B cell (primary cell): ENCODE data around the gene DDO. TPM values are rescaled to one million over a fixed set of nuclear protein-coding genes. Genes with fewer than 3 reads are reported as not detected.
"Not testable (repeated sequence)": the region's sequence is repeated elsewhere in the genome, so short reads cannot be mapped to it uniquely, and the experiment has no call there.

ENCODE experiments used
- ATAC-seq: fragments of 200-7000 bp; cut with Tn5 transposase; one replicate; pipeline ENCODE4 v1.10.0; 2021; ENCODE audit warnings: low read depth, mild to moderate bottlenecking, moderate number of reproducible peaks, moderate library complexity
- CTCF ChIA-PET: fragments of 350-600 bp; sonication (Branson Sonifier 250); formaldehyde crosslinking; loops from one replicate; lab custom pipeline; 2021; ENCODE audit warnings: antibody characterized with exemption, inconsistent platforms; lab: Charles Lee
- POLR2A ChIA-PET: fragments of 350-600 bp; sonication (Branson Sonifier 250); formaldehyde crosslinking; loops from one replicate; lab custom pipeline; 2021; ENCODE audit warnings: antibody characterized with exemption; lab: Charles Lee
- DNase-seq: peaks from one replicate; pipeline ENCODE4 v3.0.0; 2013
- H2AFZ ChIP-seq: 2 replicates; pipeline ENCODE4 v1.6.1; 2012; ENCODE audit warnings: mild to moderate bottlenecking, low read depth, low read length; ENCODE audit not compliant: insufficient read depth, poor library complexity, severe bottlenecking
- H3K27ac ChIP-seq, 2 donors: 1 replicate in 1 of 2; 2 replicates in 1 of 2; pipeline ENCODE4 v1.5.1; 2012 to 2013; ENCODE audit warnings: low read length in 2 of 2, mild to moderate bottlenecking in 2 of 2, moderate library complexity in 1 of 2
- H3K27me3 ChIP-seq, 4 experiments: fragments of 200-600 bp in 1 of 4; sonication (generic) in 1 of 4; replicated peaks in 1 of 4; 1 replicate in 2 of 4; 2 replicates in 2 of 4; pipeline versions ENCODE4 v1.6.1 to v1.7.0; 2013 to 2016; ENCODE audit warnings: low read length in 3 of 4, mild to moderate bottlenecking in 2 of 4, mixed read lengths in 1 of 4, moderate library complexity in 1 of 4; ENCODE audit not compliant: insufficient read depth in 4 of 4, control insufficient read depth in 3 of 4; ENCODE audit errors: control extremely low read depth in 1 of 4
- H3K36me3 ChIP-seq, 2 experiments: replicated peaks in 1 of 2; 1 replicate in 1 of 2; 2 replicates in 1 of 2; pipeline versions ENCODE4 v1.6.1 to v1.7.1; 2013; ENCODE audit warnings: low read length in 1 of 2; ENCODE audit not compliant: insufficient read depth in 2 of 2, control insufficient read depth in 1 of 2; ENCODE audit errors: control extremely low read depth in 1 of 2, extremely low read depth in 1 of 2
- H3K4me1 ChIP-seq, 2 donors: fragments of 200-600 bp in 1 of 2; sonication (generic) in 1 of 2; 1 replicate in 1 of 2; 2 replicates in 1 of 2; pipeline versions ENCODE4 v1.5.1 to v1.6.1; 2013 to 2017; ENCODE audit warnings: low read length in 2 of 2; ENCODE audit not compliant: control insufficient read depth in 2 of 2, insufficient read depth in 2 of 2
- H3K4me2 ChIP-seq: replicated peaks from 2 replicates; pipeline ENCODE3; 2012; ENCODE audit warnings: mild to moderate bottlenecking, low read depth, low read length; ENCODE audit not compliant: poor library complexity, severe bottlenecking
- H3K4me3 ChIP-seq, 5 experiments: fragments of 200-600 bp in 1 of 5; sonication (generic) in 1 of 5; 1 replicate in 3 of 5; 2 replicates in 2 of 5; pipeline versions ENCODE4 v1.5.1 to v1.7.0; 2011 to 2016; ENCODE audit warnings: low read length in 4 of 5, mild to moderate bottlenecking in 4 of 5, low read depth in 2 of 5, control low read depth in 1 of 5, moderate library complexity in 1 of 5; ENCODE audit not compliant: insufficient read depth in 1 of 5; ENCODE audit errors: control extremely low read depth in 1 of 5, extremely low read depth in 1 of 5
- H3K79me2 ChIP-seq: fragments of 200-600 bp; sonication (generic); one replicate; pipeline ENCODE4 v1.6.0; 2016; ENCODE audit warnings: low read length; ENCODE audit not compliant: control insufficient read depth, insufficient read depth
- H3K9ac ChIP-seq: fragments of 200-600 bp; sonication (generic); 2 replicates; pipeline ENCODE4 v1.6.1; 2017; ENCODE audit warnings: mild to moderate bottlenecking, low read length, moderate library complexity
- H3K9me3 ChIP-seq, 3 donors: one replicate each; pipeline versions ENCODE4 v1.6.1 to v1.7.1; 2013; ENCODE audit warnings: low read length in 2 of 3; ENCODE audit not compliant: control insufficient read depth in 2 of 3, insufficient read depth in 1 of 3; ENCODE audit errors: control extremely low read depth in 1 of 3
- H4K20me1 ChIP-seq: 2 replicates; pipeline ENCODE4 v1.6.0; 2012; ENCODE audit warnings: mild to moderate bottlenecking, low read length; ENCODE audit not compliant: insufficient read depth, control insufficient read depth, poor library complexity, severe bottlenecking
- H3K27ac Mint-ChIP-seq: one replicate; pipeline ENCODE4 v1.8.0; 2021; ENCODE audit warnings: mixed read lengths
- H3K27me3 Mint-ChIP-seq: one replicate; pipeline ENCODE4 v1.8.0; 2021; ENCODE audit warnings: mixed read lengths
- H3K4me1 Mint-ChIP-seq: one replicate; pipeline ENCODE4 v1.8.0; 2021; ENCODE audit warnings: mixed read lengths
- H3K4me3 Mint-ChIP-seq: one replicate; pipeline ENCODE4 v1.8.0; 2021; ENCODE audit warnings: mixed read lengths
- H3K9me3 Mint-ChIP-seq: one replicate; pipeline ENCODE4 v1.8.0; 2022; ENCODE audit warnings: mixed read lengths; ENCODE audit not compliant: insufficient read depth
- EZH2 ChIP-seq: IDR thresholded peaks from 2 replicates; pipeline ENCODE4 v1.6.1; 2012; ENCODE audit warnings: borderline replicate concordance, low read depth, mild to moderate bottlenecking, moderate library complexity, low read length; ENCODE audit not compliant: insufficient read depth, poor library complexity, severe bottlenecking
- WGBS: methylation state at CpG from one replicate; pipeline ENCODE4 v1.1.5; 2013; ENCODE audit warnings: missing lambda C conversion rate; ENCODE audit not compliant: insufficient coverage; 5-methylcytosine and 5-hydroxymethylcytosine counted together
- intact Hi-C: fragments of 100-400 bp; cut with micrococcal nuclease; formaldehyde crosslinking; loops from one replicate; pipeline ENCODE4 v1.10.0; 2022
- polyA plus RNA-seq: library from polyadenylated mRNA; depleted of rRNA; stranded (reverse); fragments of >200 nt; gene quantifications from 2 replicates; pipeline ENCODE4 v1.2.3, GENCODE V29; 2012
- total RNA-seq, 2 donors: library from RNA; stranded (reverse); fragments of 120-200 nt in 1 of 2; gene quantifications; 1 replicate in 1 of 2; 2 replicates in 1 of 2; pipeline versions ENCODE4 v1.2.3 to v1.2.4, GENCODE V29; 2013 to 2022
- TF ChIP-seq, protein P1 (sequence below): fragments of 200-600 bp; IDR thresholded peaks from one replicate; pipeline ENCODE4 v1.8.0; 2022; ENCODE audit warnings: antibody characterized with exemption, mild to moderate bottlenecking

Gene DDO
- total and polyA plus RNA-seq, 2 donors (not counting 1 experiment from before 2014, with no cell fraction given) = not detected

DNA sequence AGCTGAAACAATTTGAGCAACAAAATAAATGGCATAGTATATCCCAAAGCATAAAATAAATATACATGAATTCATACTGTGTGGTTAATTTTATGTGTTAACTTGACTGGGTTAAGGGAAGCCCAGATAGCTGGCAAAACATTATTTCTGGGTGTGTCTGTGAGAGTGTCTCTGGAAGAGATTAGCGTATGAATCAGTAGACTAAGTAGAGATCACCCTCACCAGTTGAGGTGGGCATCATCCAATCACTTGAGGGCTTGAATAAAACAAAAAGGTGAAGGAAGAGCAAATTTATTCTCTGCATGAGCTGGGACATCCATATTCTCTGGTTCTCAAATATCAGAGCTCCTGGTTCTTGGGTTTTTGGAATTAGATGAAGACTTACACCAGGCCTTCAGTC, 43.1 kb upstream of the DDO start:
- Histone ChIP-seq H3K9me3 (peaks cover 7 to 25% (median 12%) of the 10 kb centered on the region in 3 donors), H3K36me3 (no peaks in the 10 kb centered on the region), H2AFZ (no peak overlapping the region), H3K4me3 (no peak overlapping the region), H3K27ac (no peak overlapping the region), H3K27me3 (no peaks in the 10 kb centered on the region), H3K4me2 (no peak overlapping the region), H4K20me1 (no peaks in the 10 kb centered on the region), H3K79me2 (no peaks in the 10 kb centered on the region), H3K4me1 (no peaks in the 10 kb centered on the region), H3K9ac (no peak overlapping the region)
- CTCF ChIA-PET = no interaction called here
- no peak for DNase-seq
- no peak overlapping the region for H3K27ac Mint-ChIP-seq
- no peak overlapping the region for H3K4me3 Mint-ChIP-seq
- WGBS = no CpG with 5 or more reads among the region's 1 CpG
- H3K9me3 Mint-ChIP-seq = peaks cover under 1% of the 10 kb centered on the region
- H3K27me3 Mint-ChIP-seq = peaks cover 18% of the 10 kb centered on the region
- no peak for ATAC-seq
- intact Hi-C loops = no loop called here
- POLR2A ChIA-PET = no interaction called here
- no peak for TF ChIP-seq EZH2
- TF ChIP-seq, protein P1, sequence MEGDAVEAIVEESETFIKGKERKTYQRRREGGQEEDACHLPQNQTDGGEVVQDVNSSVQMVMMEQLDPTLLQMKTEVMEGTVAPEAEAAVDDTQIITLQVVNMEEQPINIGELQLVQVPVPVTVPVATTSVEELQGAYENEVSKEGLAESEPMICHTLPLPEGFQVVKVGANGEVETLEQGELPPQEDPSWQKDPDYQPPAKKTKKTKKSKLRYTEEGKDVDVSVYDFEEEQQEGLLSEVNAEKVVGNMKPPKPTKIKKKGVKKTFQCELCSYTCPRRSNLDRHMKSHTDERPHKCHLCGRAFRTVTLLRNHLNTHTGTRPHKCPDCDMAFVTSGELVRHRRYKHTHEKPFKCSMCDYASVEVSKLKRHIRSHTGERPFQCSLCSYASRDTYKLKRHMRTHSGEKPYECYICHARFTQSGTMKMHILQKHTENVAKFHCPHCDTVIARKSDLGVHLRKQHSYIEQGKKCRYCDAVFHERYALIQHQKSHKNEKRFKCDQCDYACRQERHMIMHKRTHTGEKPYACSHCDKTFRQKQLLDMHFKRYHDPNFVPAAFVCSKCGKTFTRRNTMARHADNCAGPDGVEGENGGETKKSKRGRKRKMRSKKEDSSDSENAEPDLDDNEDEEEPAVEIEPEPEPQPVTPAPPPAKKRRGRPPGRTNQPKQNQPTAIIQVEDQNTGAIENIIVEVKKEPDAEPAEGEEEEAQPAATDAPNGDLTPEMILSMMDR = no peak
- H3K4me1 Mint-ChIP-seq = no peaks in the 10 kb centered on the region

DNA sequence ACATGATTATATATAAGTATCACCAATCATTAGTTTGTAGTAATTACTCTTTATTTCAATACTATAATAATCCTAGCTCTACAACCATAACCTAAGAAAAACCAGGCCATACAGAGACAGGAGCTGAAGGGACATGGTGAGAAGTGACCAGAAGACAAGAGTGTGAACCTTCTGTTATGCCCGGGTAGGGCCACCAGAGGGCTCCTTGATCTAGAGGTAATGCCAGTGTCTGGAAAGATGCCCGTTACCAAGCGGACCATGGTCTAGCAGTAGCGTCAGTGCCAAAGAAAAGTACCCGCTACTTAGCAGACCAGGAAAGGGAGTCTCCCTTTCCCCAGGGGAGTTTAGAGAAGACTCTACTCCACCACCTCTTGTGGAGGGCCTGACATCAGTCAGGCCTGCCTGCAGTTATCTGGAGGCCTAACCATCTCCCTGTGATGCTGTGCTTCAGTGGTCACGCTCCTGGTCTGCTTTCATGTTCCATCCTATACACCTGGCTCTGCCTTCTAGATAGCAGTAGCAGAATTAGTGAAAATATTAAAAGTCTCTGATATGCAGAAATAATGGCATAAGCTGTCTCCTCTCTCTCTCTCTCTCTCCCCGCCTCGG, 42.3 kb upstream of the DDO start:
- H3K4me2 ChIP-seq, H3K4me3 Mint-ChIP-seq, H3K9me3 Mint-ChIP-seq, POLR2A ChIA-PET, CTCF ChIA-PET, H3K27me3 ChIP-seq, H3K4me3 ChIP-seq, H3K36me3 ChIP-seq, ATAC-seq, H2AFZ ChIP-seq, intact Hi-C loops, H3K79me2 ChIP-seq, H4K20me1 ChIP-seq, DNase-seq, H3K27ac Mint-ChIP-seq, H3K9ac ChIP-seq, H3K4me1 ChIP-seq, H3K27ac ChIP-seq, H3K4me1 Mint-ChIP-seq: not testable (repeated sequence)
- H3K27me3 Mint-ChIP-seq = peaks cover 19% of the 10 kb centered on the region
- H3K9me3 ChIP-seq = peaks cover 3 to 19% (median 12%) of the 10 kb centered on the region in 3 donors
- WGBS = 79% methylated on average over 7 of the region's 8 CpGs
- TF ChIP-seq, protein P1 = peak; percentile 35
